Right lobe of liver (tissue), 4 donors: Measurements from ENCODE around the gene SLC2A6.

Experiments
- CTCF ChIP-seq, 4 donors: fragments of 200-600 bp in 3 of 4; fragments of 450-650 bp in 1 of 4; IDR thresholded peaks; one replicate each; pipeline versions ENCODE4 v1.5.1 to v1.8.0; 2016 to 2022; ENCODE audit warnings: antibody characterized with exemption in 4 of 4, mild to moderate bottlenecking in 2 of 4
- POLR2A ChIP-seq: fragments of 450-650 bp; IDR thresholded peaks from one replicate; pipeline ENCODE4 v1.6.1; 2017; ENCODE audit warnings: antibody characterized with exemption, mild to moderate bottlenecking
- donor health status: DM: no; HTN: no; CAD: no.
- donor health status: DM: no; HTN: no; CAD: no.
- donor health status: DM: no; HTN: yes; CAD: no.

- TF ChIP-seq POLR2A (peak; percentile 74), CTCF (IDR thresholded peaks at IDR 0.05) (peak; percentile 10 to 23 (median 16))
These were observed 27.7 kb upstream of the SLC2A6 start for GRCh38 chr9:133506653-133507038.
